PC-3 (cell line): ENCODE measurements around the gene MICALL2. TPM values are rescaled to one million over a fixed set of nuclear protein-coding genes. Genes with fewer than 3 reads are reported as not detected.

Source experiments
- ATAC-seq: fragments of 200-7000 bp; cut with Tn5 transposase; 2 replicates; pipeline ENCODE4 v1.9.1; 2020; ENCODE audit warnings: mild to moderate bottlenecking, moderate library complexity
- BruUV-seq: library from RNA; stranded (reverse); fragments of 400-500 nt; replicated peaks from 2 replicates; lab custom pipeline; 2021; lab: Mats Ljungman, UMichigan
- CTCF ChIA-PET: fragments of 300-600 bp; sonication (Branson Sonifier 250); formaldehyde crosslinking; loops from one replicate; lab custom pipeline; 2022; ENCODE audit warnings: antibody characterized with exemption; lab: Charles Lee
- POLR2A ChIA-PET: fragments of 300-600 bp; sonication (Branson Sonifier 250); formaldehyde crosslinking; loops from one replicate; lab custom pipeline; 2022; ENCODE audit warnings: antibody characterized with exemption; ENCODE audit not compliant: unreplicated experiment; lab: Charles Lee
- DNase-seq: peaks from one replicate; pipeline ENCODE4 v3.0.0-alpha.2; 2015
- H2AFZ ChIP-seq: fragments of 300-600 bp; sonication (generic); 2 replicates; pipeline ENCODE4 v1.6.0; 2016; ENCODE audit warnings: antibody characterized with exemption, low read length
- H3F3A ChIP-seq: fragments of 300-600 bp; sonication (generic); one replicate; pipeline ENCODE4 v1.6.0; 2017; ENCODE audit warnings: antibody characterized with exemption, low read length, control low read depth, mild to moderate bottlenecking; ENCODE audit not compliant: unreplicated experiment
- H3K27ac ChIP-seq: fragments of 300-600 bp; sonication (generic); 2 replicates; pipeline ENCODE4 v1.5.1; 2016; ENCODE audit warnings: mild to moderate bottlenecking, low read length
- H3K27me3 ChIP-seq: fragments of 300-600 bp; sonication (generic); 2 replicates; pipeline ENCODE4 v1.6.1; 2016; ENCODE audit warnings: low read length, mixed read lengths
- H3K36me3 ChIP-seq: fragments of 300-600 bp; sonication (generic); 2 replicates; pipeline ENCODE4 v1.6.1; 2016; ENCODE audit warnings: low read depth, mixed run types, low read length, mixed read lengths
- H3K4me1 ChIP-seq: fragments of 300-600 bp; sonication (generic); 2 replicates; pipeline ENCODE4 v1.5.1; 2016; ENCODE audit warnings: low read length; ENCODE audit not compliant: insufficient read depth
- H3K4me2 ChIP-seq: fragments of 300-600 bp; sonication (generic); 2 replicates; pipeline ENCODE4 v1.6.0; 2016; ENCODE audit warnings: low read length
- H3K4me3 ChIP-seq: fragments of 300-600 bp; sonication (generic); 2 replicates; pipeline ENCODE4 v1.5.1; 2016; ENCODE audit warnings: mild to moderate bottlenecking, low read length, mixed read lengths
- H3K79me2 ChIP-seq: fragments of 300-600 bp; sonication (generic); 2 replicates; pipeline ENCODE4 v1.6.1; 2017; ENCODE audit warnings: low read length, mixed read lengths
- H3K9ac ChIP-seq: fragments of 300-600 bp; sonication (generic); 2 replicates; pipeline ENCODE4 v1.6.0; 2016; ENCODE audit warnings: mild to moderate bottlenecking, low read length
- H3K9me2 ChIP-seq: fragments of 300-600 bp; sonication (generic); replicated peaks from 2 replicates; pipeline ENCODE4 v1.6.1; 2016; ENCODE audit warnings: mixed run types, low read length, mixed read lengths
- H3K9me3 ChIP-seq: fragments of 300-600 bp; sonication (generic); 2 replicates; pipeline ENCODE4 v1.6.1; 2016; ENCODE audit warnings: low read length, mixed read lengths
- H4K20me1 ChIP-seq: fragments of 300-600 bp; sonication (generic); 2 replicates; pipeline ENCODE4 v1.6.1; 2016; ENCODE audit warnings: low read length, mixed read lengths
- EZH2 ChIP-seq: fragments of 300-600 bp; sonication (generic); IDR thresholded peaks from one replicate; pipeline ENCODE4 v1.6.1; 2017; ENCODE audit warnings: antibody characterized with exemption, mild to moderate bottlenecking, low read length; ENCODE audit not compliant: unreplicated experiment
- EZH2phosphoT487 ChIP-seq: fragments of 300-600 bp; sonication (generic); IDR thresholded peaks from 2 replicates; pipeline ENCODE4 v1.6.1; 2018; ENCODE audit warnings: mild to moderate bottlenecking, antibody characterized with exemption, low read length, borderline replicate concordance
- intact Hi-C: fragments of 100-400 bp; cut with micrococcal nuclease; formaldehyde crosslinking; loops from 2 replicates; pipeline ENCODE4 v1.9.0; 2023
- total RNA-seq: library from RNA; depleted of rRNA; stranded (reverse); fragments of >200 nt; gene quantifications from 2 replicates; pipeline ENCODE4 v1.2.3, GENCODE V29; 2014
- TF ChIP-seq, protein P1 (sequence below): fragments of 300-600 bp; sonication (generic); conservative IDR thresholded peaks from 2 replicates; pipeline ENCODE4 v1.5.1; 2017; ENCODE audit warnings: antibody characterized with exemption, low read depth, mild to moderate bottlenecking, low read length

MICALL2 gene
- total RNA-seq, 1 experiment from 2014 or later, result 52.8 TPM

- Histone ChIP-seq H4K20me1 (no peaks in the 10 kb centered on the region), H3K36me3 (no peaks in the 10 kb centered on the region; the same call in 1 of the 2 replicates), H3F3A (no peaks in the 10 kb centered on the region), H3K79me2 (no peaks in the 10 kb centered on the region), H2AFZ (no peak overlapping the region), H3K9ac (no peak overlapping the region), H3K9me2 (no peaks in the 10 kb centered on the region), H3K9me3 (no peaks in the 10 kb centered on the region), H3K27me3 (no peaks in the 10 kb centered on the region), H3K4me1 (no peaks in the 10 kb centered on the region), H3K4me3 (no peak overlapping the region), H3K4me2 (no peak overlapping the region), H3K27ac (no peak overlapping the region)
- intact Hi-C loops, result no loop called here
- TF ChIP-seq EZH2phosphoT487, result no peak
- no peak for TF ChIP-seq EZH2
- TF ChIP-seq, protein P1, sequence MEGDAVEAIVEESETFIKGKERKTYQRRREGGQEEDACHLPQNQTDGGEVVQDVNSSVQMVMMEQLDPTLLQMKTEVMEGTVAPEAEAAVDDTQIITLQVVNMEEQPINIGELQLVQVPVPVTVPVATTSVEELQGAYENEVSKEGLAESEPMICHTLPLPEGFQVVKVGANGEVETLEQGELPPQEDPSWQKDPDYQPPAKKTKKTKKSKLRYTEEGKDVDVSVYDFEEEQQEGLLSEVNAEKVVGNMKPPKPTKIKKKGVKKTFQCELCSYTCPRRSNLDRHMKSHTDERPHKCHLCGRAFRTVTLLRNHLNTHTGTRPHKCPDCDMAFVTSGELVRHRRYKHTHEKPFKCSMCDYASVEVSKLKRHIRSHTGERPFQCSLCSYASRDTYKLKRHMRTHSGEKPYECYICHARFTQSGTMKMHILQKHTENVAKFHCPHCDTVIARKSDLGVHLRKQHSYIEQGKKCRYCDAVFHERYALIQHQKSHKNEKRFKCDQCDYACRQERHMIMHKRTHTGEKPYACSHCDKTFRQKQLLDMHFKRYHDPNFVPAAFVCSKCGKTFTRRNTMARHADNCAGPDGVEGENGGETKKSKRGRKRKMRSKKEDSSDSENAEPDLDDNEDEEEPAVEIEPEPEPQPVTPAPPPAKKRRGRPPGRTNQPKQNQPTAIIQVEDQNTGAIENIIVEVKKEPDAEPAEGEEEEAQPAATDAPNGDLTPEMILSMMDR, result no peak
- BruUV-seq, result no TSS peak
- no peak for DNase-seq
- POLR2A ChIA-PET, result interaction anchor here (0.6 kb wide), 1 partner anchor 94 kb away, joined by 4 read pairs; no protein-coding TSS in a partner anchor
- CTCF ChIA-PET, result no interaction called here
- peak; percentile 4; the same call in 1 of the 2 replicates for ATAC-seq
Observed at GRCh38 chr7:1431226-1431625, 28.0 kb downstream of the MICALL2 start.

GRCh38 chr7:1430056-1430845 lies 29.0 kb downstream of the MICALL2 start:
- Histone ChIP-seq H3K4me2 (no peak overlapping the region), H2AFZ (no peak overlapping the region), H3K9me3 (no peaks in the 10 kb centered on the region), H3K9me2 (no peaks in the 10 kb centered on the region), H3K27ac (no peak overlapping the region), H3K9ac (no peak overlapping the region), H3F3A (no peaks in the 10 kb centered on the region), H3K79me2 (no peaks in the 10 kb centered on the region), H3K4me1 (no peaks in the 10 kb centered on the region), H4K20me1 (no peaks in the 10 kb centered on the region), H3K36me3 (no peaks in the 10 kb centered on the region; the same call in 1 of the 2 replicates), H3K27me3 (no peaks in the 10 kb centered on the region), H3K4me3 (no peak overlapping the region)
- DNase-seq (no peak), ATAC-seq (no peak)
- no peak for TF ChIP-seq EZH2
- TF ChIP-seq, protein P1, result no peak
- ChIA-PET POLR2A (interaction anchor here (0.6 kb wide), 1 partner anchor 113 kb away, joined by 5 read pairs; no protein-coding TSS in a partner anchor), CTCF (no interaction called here)
- no TSS peak for BruUV-seq
- intact Hi-C loops, result no loop called here

- no peak overlapping the region for H3K4me3 ChIP-seq
- BruUV-seq, result no TSS peak
- no peak overlapping the region for H3K9ac ChIP-seq
- no peak overlapping the region for H3K27ac ChIP-seq
- ChIA-PET POLR2A (no interaction called here), CTCF (interaction anchor here (0.6 kb wide), 1 partner anchor 436 kb away, joined by 8 read pairs; no protein-coding TSS in a partner anchor)
- no peaks in the 10 kb centered on the region for H3K79me2 ChIP-seq
- ATAC-seq (no peak), DNase-seq (no peak)
- no peaks in the 10 kb centered on the region for H3K9me3 ChIP-seq
- H3F3A ChIP-seq, result no peaks in the 10 kb centered on the region
- no peak overlapping the region for H2AFZ ChIP-seq
- no peaks in the 10 kb centered on the region for H3K4me1 ChIP-seq
- no peak overlapping the region for H3K4me2 ChIP-seq
- TF ChIP-seq, protein P1, result no peak
- no peak for TF ChIP-seq EZH2
- no peak for TF ChIP-seq EZH2phosphoT487
- intact Hi-C loops, result no loop called here
- no peaks in the 10 kb centered on the region; the same call in 1 of the 2 replicates for H3K36me3 ChIP-seq
- no peaks in the 10 kb centered on the region for H3K9me2 ChIP-seq
- no peaks in the 10 kb centered on the region for H4K20me1 ChIP-seq
- no peaks in the 10 kb centered on the region for H3K27me3 ChIP-seq
Observed at GRCh38 chr7:1428941-1429501, 30.2 kb downstream of the MICALL2 start.
